NCI-H69 (cell line): ENCODE results near the gene CREB3L1.
A peak's percentile ranks its signal among the peaks of the same experiment; 100 is the strongest.

Experiments
- DNase-seq: peaks from one replicate; lab custom pipeline; 2025; lab: John Stamatoyannopoulos, UW

CREB3L1 gene

GRCh38 chr11:46343520-46343919 is 66.1 kb downstream of the CREB3L1 start:
- DNase-seq = peak; percentile 50

- DNase-seq = peak; percentile 75
Observed at GRCh38 chr11:46345131-46345597, 67.7 kb downstream of the CREB3L1 start.

- no peak for DNase-seq
Observed at GRCh38 chr11:46345881-46346484, 68.5 kb downstream of the CREB3L1 start.

- DNase-seq = peak; percentile 94
Observed at GRCh38 chr11:46346886-46347636, 69.6 kb downstream of the CREB3L1 start, which contains the start of gene DGKZ. DGKZ (plus strand) TSS chr11:46347463; CDS start chr11:46347660, 197 bp downstream.

GRCh38 chr11:46347637-46348311 is 70.3 kb downstream of the CREB3L1 start:
- peak; percentile 50 for DNase-seq

- DNase-seq = peak; percentile 69
Observed at GRCh38 chr11:46348566-46349401, 71.3 kb downstream of the CREB3L1 start.

GRCh38 chr11:46350695-46351094 is 73.2 kb downstream of the CREB3L1 start:
- no peak for DNase-seq

- peak; percentile 53 for DNase-seq
Observed at GRCh38 chr11:46351148-46351547, 73.7 kb downstream of the CREB3L1 start.

GRCh38 chr11:46351606-46352005 is 74.1 kb downstream of the CREB3L1 start:
- DNase-seq = no peak

GRCh38 chr11:46352063-46352841 is 74.8 kb downstream of the CREB3L1 start:
- DNase-seq = peak; percentile 65

- no peak for DNase-seq
Observed at GRCh38 chr11:46353698-46354097, 76.2 kb downstream of the CREB3L1 start.

- DNase-seq = peak; percentile 52
Observed at GRCh38 chr11:46356924-46357482, 79.5 kb downstream of the CREB3L1 start.

GRCh38 chr11:46357483-46357936 is 80.0 kb downstream of the CREB3L1 start:
- DNase-seq = peak; percentile 97

GRCh38 chr11:46359953-46360352 is 82.5 kb downstream of the CREB3L1 start:
- no peak for DNase-seq

GRCh38 chr11:46360878-46361277 is 83.4 kb downstream of the CREB3L1 start:
- DNase-seq = no peak

GRCh38 chr11:46361283-46362155 is 84.1 kb downstream of the CREB3L1 start:
- peak; percentile 91 for DNase-seq

- DNase-seq = no peak
Observed at GRCh38 chr11:46362156-46363030, 84.9 kb downstream of the CREB3L1 start.

- DNase-seq = peak; percentile 78
Observed at GRCh38 chr11:46363031-46363407, 85.6 kb downstream of the CREB3L1 start.
